ENCODE data around the gene RP9.

The RP9 gene

DNA sequence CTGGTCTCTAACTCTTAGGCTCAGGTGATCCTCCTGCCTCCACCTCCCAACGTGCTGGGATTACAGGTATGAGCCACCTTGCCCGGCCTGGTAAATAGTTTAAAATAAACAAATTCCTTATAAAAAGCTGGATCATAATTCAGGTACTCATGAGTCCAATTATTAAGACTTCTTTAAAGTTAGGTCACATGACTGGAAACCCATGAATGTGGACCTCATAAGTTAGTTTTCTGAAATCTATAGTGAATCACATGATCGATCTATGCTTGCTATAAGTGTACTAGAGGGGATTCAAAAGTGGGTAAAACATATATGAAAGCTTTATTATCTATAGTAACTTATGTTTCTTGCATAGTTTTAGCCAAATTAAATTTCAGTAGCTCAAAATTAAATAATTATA, 60.9 kb downstream of the RP9 start:
- H3K27me3 ChIP-seq: no peaks in the 10 kb centered on the region
- TF ChIP-seq, protein P1, sequence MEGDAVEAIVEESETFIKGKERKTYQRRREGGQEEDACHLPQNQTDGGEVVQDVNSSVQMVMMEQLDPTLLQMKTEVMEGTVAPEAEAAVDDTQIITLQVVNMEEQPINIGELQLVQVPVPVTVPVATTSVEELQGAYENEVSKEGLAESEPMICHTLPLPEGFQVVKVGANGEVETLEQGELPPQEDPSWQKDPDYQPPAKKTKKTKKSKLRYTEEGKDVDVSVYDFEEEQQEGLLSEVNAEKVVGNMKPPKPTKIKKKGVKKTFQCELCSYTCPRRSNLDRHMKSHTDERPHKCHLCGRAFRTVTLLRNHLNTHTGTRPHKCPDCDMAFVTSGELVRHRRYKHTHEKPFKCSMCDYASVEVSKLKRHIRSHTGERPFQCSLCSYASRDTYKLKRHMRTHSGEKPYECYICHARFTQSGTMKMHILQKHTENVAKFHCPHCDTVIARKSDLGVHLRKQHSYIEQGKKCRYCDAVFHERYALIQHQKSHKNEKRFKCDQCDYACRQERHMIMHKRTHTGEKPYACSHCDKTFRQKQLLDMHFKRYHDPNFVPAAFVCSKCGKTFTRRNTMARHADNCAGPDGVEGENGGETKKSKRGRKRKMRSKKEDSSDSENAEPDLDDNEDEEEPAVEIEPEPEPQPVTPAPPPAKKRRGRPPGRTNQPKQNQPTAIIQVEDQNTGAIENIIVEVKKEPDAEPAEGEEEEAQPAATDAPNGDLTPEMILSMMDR (IDR thresholded peaks at IDR 0.05; ENCODE audit: low read depth, low read length): no peak
- no peak overlapping the region for H3K4me3 ChIP-seq (ENCODE audit: low read depth, low read length)
- DNase-seq: no peak
- peaks cover 4% of the 10 kb centered on the region; the same call in 1 of the 2 replicates for H3K4me1 ChIP-seq
- no peaks in the 10 kb centered on the region for H3K9me3 ChIP-seq
- no peaks in the 10 kb centered on the region for H3K36me3 ChIP-seq

DNA sequence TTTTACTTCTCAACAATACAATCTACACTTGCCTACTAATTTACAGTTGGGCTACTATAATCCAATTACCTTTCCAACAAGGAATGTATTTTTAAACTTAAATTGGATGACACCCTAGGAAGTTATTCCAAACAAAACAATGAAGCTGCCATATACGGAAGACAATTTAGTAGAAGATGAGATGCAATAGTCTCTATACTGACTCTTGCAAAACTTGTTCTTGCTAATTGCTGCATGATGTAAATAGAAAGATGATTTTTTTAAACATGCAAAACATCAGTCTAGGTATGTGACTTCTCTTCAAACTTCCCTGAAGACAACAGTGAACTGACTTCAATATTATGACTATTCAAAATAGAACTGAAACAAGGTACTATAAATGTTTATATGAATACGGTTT, 64.2 kb downstream of the RP9 start:
- no peaks in the 10 kb centered on the region for H3K36me3 ChIP-seq
- no peak for DNase-seq
- H3K4me1 ChIP-seq: peaks cover 4% of the 10 kb centered on the region; the same call in 1 of the 2 replicates
- H3K9me3 ChIP-seq: no peaks in the 10 kb centered on the region
- no peaks in the 10 kb centered on the region for H3K27me3 ChIP-seq
- no peak overlapping the region for H3K4me3 ChIP-seq (ENCODE audit: low read depth, low read length)
- TF ChIP-seq, protein P1 (IDR thresholded peaks at IDR 0.05; ENCODE audit: low read depth, low read length): no peak

Measured in BE2C (cell line).